ENCODE measurements around the gene NCAPG2. TPM values are rescaled to one million over a fixed set of nuclear protein-coding genes. Genes with fewer than 3 reads are reported as not detected.
A peak's percentile ranks its signal among the peaks of the same experiment; 100 is the strongest.

NCAPG2 gene
- total and polyA plus RNA-seq, 2 of the 13 experiments (the other 11 are each of a cell fraction or from before 2014, with no cell fraction given) = 15.1 to 30.7 TPM

DNA sequence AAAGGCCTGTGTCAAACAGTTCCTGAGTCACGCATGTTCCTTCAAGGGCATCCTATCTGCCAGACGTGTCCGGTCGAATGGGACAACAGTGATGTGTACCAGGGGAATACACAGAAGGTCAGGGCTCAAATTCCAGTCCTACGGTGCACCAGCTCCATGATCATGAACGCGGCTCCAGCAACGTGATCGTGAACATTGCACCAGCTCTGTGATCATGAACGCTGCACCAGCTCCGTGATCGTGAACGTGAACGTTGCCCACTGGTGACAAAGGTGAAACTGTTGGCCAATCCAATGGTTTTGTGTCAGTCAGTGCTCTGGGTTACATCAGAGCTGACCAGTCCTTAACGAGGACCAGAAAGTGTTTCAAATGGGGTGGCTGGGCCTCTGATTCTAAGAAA, 112.7 kb downstream of the NCAPG2 start (continued):
- TF ChIP-seq, protein P1, sequence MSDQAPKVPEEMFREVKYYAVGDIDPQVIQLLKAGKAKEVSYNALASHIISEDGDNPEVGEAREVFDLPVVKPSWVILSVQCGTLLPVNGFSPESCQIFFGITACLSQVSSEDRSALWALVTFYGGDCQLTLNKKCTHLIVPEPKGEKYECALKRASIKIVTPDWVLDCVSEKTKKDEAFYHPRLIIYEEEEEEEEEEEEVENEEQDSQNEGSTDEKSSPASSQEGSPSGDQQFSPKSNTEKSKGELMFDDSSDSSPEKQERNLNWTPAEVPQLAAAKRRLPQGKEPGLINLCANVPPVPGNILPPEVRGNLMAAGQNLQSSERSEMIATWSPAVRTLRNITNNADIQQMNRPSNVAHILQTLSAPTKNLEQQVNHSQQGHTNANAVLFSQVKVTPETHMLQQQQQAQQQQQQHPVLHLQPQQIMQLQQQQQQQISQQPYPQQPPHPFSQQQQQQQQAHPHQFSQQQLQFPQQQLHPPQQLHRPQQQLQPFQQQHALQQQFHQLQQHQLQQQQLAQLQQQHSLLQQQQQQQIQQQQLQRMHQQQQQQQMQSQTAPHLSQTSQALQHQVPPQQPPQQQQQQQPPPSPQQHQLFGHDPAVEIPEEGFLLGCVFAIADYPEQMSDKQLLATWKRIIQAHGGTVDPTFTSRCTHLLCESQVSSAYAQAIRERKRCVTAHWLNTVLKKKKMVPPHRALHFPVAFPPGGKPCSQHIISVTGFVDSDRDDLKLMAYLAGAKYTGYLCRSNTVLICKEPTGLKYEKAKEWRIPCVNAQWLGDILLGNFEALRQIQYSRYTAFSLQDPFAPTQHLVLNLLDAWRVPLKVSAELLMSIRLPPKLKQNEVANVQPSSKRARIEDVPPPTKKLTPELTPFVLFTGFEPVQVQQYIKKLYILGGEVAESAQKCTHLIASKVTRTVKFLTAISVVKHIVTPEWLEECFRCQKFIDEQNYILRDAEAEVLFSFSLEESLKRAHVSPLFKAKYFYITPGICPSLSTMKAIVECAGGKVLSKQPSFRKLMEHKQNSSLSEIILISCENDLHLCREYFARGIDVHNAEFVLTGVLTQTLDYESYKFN (CRISPR knock-in tag; conservative IDR thresholded peaks at IDR 0.05) = 0 out of 2 replicates have a peak, but pooled peaks have one; percentile 19
- TF ChIP-seq HOXA3 (CRISPR knock-in tag; IDR thresholded peaks at IDR 0.05) (peak; percentile 30; the same call in 1 of the 2 replicates), SOX6 (IDR thresholded peaks at IDR 0.05) (no peak), SOX6 (CRISPR knock-in tag; IDR thresholded peaks at IDR 0.05) (peak; percentile 21; the same call in 1 of the 2 replicates), ELF3 (CRISPR knock-in tag; IDR thresholded peaks at IDR 0.05) (0 out of 2 replicates have a peak, but pooled peaks have one; percentile 11), ZNF775 (CRISPR knock-in tag; IDR thresholded peaks at IDR 0.05; ENCODE audit: borderline replicate concordance) (no peak), ISX (CRISPR knock-in tag; conservative IDR thresholded peaks at IDR 0.05) (no peak), ZBTB1 (CRISPR knock-in tag; IDR thresholded peaks at IDR 0.05; ENCODE audit: borderline replicate concordance) (no peak), ZSCAN12 (CRISPR knock-in tag; IDR thresholded peaks at IDR 0.05) (no peak), PLRG1 (conservative IDR thresholded peaks at IDR 0.05) (no peak), YEATS4 (CRISPR knock-in tag; IDR thresholded peaks at IDR 0.05; ENCODE audit: borderline replicate concordance) (no peak), ZNF34 (CRISPR knock-in tag; IDR thresholded peaks at IDR 0.05; ENCODE audit: borderline replicate concordance) (no peak), ELF4 (CRISPR knock-in tag; IDR thresholded peaks at IDR 0.05; ENCODE audit: borderline replicate concordance) (no peak), SNAPC2 (CRISPR knock-in tag; IDR thresholded peaks at IDR 0.05) (no peak), TARDBP (CRISPR knock-in tag; IDR thresholded peaks at IDR 0.05) (no peak), SIN3A (IDR thresholded peaks at IDR 0.05; ENCODE audit: borderline replicate concordance, low read depth, low read length) (peak; percentile 43; the same call in 1 of the 2 replicates), ZNF577 (CRISPR knock-in tag; IDR thresholded peaks at IDR 0.05; ENCODE audit: borderline replicate concordance, low read depth) (no peak), SKI (IDR thresholded peaks at IDR 0.05; ENCODE audit: partially characterized antibody) (peak; percentile 98), PHF21A (CRISPR knock-in tag; IDR thresholded peaks at IDR 0.05) (no peak), NONO (IDR thresholded peaks at IDR 0.05) (no peak), NONO (CRISPR knock-in tag; conservative IDR thresholded peaks at IDR 0.05) (no peak; the same call in 1 of the 2 replicates), CREM (IDR thresholded peaks at IDR 0.05) (0 out of 2 replicates have a peak, but pooled peaks have one; percentile 36), CREM (CRISPR knock-in tag; IDR thresholded peaks at IDR 0.05) (no peak)
- TF ChIP-seq, protein P2, sequence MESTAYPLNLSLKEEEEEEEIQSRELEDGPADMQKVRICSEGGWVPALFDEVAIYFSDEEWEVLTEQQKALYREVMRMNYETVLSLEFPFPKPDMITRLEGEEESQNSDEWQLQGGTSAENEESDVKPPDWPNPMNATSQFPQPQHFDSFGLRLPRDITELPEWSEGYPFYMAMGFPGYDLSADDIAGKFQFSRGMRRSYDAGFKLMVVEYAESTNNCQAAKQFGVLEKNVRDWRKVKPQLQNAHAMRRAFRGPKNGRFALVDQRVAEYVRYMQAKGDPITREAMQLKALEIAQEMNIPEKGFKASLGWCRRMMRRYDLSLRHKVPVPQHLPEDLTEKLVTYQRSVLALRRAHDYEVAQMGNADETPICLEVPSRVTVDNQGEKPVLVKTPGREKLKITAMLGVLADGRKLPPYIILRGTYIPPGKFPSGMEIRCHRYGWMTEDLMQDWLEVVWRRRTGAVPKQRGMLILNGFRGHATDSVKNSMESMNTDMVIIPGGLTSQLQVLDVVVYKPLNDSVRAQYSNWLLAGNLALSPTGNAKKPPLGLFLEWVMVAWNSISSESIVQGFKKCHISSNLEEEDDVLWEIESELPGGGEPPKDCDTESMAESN (CRISPR knock-in tag; conservative IDR thresholded peaks at IDR 0.05) = no peak
- TF ChIP-seq, protein P3, sequence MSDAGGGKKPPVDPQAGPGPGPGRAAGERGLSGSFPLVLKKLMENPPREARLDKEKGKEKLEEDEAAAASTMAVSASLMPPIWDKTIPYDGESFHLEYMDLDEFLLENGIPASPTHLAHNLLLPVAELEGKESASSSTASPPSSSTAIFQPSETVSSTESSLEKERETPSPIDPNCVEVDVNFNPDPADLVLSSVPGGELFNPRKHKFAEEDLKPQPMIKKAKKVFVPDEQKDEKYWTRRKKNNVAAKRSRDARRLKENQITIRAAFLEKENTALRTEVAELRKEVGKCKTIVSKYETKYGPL (CRISPR knock-in tag; IDR thresholded peaks at IDR 0.05) = no peak
- TF ChIP-seq, protein P4, sequence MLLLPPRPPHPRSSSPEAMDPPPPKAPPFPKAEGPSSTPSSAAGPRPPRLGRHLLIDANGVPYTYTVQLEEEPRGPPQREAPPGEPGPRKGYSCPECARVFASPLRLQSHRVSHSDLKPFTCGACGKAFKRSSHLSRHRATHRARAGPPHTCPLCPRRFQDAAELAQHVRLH (CRISPR knock-in tag; IDR thresholded peaks at IDR 0.05; ENCODE audit: borderline replicate concordance, low read depth) = no peak

All from HepG2 (cell line).